ENCODE measurements around the gene ATXN1.
A peak's percentile ranks its signal among the peaks of the same experiment; 100 is the strongest.

The ATXN1 gene

DNA sequence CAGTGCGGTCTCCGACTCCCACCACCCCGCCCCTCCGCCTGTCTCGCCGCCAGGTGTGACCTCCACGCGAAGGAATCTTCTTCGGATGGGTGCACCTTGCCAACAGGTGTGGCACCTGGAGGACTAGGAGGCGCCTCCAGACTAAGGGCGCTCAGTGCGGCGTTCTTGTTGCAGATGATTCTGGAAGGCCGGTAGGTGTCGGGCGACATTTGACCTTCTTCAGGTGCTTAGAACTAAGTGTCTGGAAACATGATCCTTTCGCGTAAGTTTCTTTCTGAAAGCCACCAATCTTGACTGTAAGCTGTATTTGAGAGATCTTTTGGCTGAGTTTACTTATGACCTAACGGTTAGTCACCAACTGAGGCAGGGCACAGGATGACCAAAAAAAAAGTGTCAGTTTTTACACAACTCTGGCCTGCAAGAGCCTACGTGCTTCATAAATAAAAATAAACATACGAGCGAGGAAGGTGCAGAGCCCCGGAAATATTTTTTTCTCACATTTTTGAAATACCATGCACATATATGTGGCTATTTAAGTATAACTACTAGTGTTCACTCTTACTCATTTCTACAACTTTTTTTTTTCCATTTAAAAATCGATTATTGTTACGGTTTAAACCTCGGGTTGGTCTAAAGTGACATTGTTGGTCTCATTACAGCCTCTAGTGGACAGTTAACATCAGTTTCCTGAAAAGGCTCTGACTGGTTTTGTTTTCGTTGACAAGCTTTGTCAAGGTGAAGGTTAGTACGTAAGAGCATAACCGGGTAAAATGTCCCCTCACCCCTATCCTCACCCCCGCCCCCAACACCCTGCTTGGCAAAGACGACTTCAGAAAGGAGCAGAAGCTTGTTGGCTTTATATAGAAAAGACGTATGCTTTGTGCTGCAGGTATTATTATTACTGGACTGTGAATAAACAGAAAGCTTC lies 1.6 kb upstream of the ATXN1 start:
- peak in 1 of 2 donors; percentile 48 for DNase-seq (ENCODE audit: low read depth in 1 of 2, low spot score in 1 of 2)

DNA sequence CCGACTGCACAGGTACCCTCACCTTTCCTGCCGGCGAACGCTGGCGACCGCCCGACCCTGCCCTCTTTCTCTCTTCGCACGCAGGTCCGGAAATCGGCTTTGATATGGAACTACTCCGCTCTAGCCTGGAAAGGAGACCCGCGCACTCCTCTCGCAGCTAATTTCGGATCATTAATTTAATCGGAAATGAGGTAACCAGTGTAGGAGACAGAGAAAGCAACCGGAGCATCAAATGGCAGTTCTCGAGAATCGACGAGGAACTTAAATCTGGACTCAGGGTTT lies 949 bp upstream of the ATXN1 start:
- DNase-seq (ENCODE audit: low read depth in 1 of 2, low spot score in 1 of 2) = no peak

DNA sequence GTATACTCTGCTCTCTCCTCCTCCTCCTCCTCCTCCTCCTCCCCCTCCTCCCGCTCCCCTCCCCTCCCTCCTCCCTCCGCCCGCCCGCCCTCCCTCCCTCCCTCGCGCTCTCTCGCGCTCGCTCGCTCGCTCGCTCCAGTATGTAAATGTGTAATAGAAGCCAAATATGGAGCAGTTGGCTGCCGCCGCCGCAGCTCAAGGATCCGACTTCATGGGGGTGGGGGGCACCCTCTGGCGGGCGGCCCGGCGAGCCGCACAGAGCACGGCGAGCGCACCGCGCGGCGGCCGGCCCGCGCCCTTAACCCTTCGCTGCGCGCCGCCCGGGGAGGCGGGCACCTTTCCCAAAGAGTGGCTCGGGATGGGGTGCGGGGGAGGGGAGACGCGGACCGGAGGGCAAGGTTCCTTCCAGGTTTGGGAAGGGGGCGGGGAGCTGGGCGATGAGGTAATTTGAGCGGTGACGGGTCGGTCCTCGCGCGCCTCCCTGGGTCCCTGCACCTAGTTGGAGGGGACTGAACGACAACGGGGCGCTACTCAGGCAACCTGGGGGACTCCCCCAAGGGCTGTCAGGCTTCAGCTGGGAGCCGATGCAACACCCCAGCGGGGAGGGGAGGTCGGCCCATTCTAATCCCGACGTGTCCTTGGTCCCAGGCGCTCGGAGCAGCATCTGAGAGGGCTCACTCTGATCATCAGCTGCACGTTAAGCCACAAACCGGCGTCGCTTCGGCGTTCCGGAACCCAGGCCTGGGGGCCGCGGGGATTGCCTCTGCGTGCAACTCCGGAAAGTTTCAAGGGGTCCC lies 409 bp upstream of the ATXN1 start:
- DNase-seq (ENCODE audit: low read depth in 1 of 2, low spot score in 1 of 2) = peak; percentile 67 to 72

DNA sequence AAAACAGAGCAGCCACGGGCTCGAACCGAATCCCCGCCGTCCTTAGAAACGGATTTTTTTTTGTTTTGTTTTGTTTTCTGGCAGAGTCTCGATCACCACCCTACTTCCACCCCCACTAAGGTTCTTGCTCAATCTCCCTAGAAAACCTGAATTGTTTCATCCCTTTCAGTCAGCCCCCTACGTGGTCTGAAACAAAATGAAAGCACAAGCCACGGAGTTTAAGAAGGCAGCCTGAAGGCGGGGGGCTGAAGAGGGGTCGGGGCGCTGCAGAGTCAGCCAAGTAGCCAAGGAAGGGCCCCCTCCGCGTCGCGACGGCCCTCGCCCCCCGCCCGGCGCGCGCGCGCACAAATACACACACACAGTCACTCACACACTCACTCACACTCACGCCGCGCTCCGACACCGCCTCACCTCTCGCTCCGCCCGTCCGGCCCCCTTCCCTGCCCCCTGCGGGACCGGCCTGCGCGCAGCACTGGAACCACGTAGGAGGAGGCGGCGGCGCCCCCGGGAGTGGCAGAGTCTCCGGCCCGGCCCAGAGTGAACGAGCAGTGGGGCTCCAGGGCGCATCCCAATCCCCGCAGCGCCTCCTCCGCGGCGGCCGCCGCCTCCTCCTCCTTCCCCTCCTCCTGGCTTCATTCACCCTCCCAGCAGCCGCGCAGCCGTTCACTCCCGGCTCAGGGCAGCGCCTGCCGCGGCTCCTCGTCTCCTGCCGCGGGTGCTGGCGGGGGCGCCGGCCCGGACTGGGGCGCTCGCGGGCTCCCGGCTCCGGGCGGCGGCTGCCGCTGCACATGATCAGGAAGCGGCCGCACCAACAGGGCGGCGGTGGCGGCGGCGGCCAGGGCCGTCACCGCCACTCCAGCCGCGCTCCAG lies 1.4 kb downstream of the ATXN1 start:
- DNase-seq (ENCODE audit: low read depth in 1 of 2, low spot score in 1 of 2) = peak; percentile 48 to 71

DNA sequence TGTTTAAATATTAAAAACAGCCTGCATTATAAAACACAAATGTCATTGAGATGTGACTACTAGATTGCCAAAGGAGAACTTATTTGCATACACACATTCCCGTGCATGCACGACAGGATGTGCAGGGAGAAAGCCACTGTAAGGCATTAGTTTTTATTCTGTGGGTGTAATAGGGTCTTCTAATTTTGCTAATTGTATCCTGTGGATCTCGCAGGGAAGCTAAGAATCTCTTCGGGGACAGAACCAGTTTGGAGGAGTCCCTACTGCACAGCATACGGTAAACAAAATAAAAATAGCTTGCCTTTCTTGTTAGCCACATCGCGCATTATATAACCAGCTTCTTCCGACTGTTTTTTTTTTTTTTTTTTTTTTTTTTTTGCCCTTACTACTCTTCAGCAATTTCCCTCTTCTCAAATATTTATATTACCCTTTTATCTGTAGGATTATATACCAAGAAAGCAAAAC lies 2.0 kb downstream of the ATXN1 start:
- DNase-seq (ENCODE audit: low read depth in 1 of 2, low spot score in 1 of 2) = no peak

DNA sequence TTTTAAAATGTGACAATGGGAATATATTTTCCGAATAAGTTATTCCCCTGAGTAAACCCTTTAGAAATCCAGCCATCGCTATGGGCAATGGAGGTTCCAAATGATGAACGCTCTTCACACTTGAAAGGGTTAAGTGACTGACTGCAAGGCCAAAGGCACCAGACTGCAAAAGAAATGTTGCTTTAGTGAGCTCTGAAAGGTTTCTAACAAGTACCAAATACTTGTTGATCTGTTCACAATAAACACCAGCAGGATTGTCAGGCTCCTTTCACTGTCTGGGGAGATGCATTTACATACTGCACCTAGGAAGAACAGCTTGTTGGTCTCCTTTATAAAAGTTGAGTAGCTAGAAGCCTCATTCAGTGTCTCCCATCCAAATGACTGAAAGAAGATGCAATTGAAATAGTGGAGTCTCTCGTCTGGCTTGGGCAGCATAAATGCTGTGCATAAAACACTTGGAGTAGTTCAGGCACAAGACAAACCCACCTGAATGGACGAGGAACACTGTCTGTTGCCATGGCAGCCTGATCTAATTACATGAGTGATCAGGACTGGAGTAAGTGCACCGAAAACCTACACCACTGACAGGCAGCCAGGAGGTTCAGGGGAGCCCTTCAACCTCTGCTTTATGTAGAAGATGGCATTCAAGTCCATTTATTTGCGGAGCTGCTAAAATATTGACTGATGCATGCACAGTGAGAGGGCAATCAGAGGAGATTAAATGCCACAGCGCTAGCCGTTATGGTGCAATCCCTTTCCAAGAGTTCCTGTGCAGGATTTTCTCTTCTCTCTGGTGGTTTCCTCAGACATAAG lies 2.9 kb downstream of the ATXN1 start:
- DNase-seq (ENCODE audit: low read depth in 1 of 2, low spot score in 1 of 2) = no peak

DNA sequence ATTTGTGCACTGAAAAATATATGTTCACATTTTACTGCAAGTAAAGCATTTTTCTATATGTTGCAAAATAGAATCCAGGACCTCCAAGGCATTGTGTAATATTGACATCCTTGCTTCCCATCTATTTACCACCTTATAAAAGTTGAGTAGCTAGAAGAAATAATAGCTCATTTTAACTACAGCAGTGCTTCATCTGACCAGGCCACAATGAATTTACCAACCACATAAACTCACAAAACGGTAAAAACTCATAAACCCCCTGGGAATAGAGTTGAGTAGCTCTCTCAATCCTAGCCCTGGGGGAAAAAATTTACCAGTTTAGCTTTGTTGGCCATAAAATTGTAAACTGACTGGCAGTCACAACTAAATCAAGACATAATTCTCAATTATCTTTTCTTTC lies 3.9 kb downstream of the ATXN1 start:
- no peak for DNase-seq (ENCODE audit: low read depth in 1 of 2, low spot score in 1 of 2)

DNA sequence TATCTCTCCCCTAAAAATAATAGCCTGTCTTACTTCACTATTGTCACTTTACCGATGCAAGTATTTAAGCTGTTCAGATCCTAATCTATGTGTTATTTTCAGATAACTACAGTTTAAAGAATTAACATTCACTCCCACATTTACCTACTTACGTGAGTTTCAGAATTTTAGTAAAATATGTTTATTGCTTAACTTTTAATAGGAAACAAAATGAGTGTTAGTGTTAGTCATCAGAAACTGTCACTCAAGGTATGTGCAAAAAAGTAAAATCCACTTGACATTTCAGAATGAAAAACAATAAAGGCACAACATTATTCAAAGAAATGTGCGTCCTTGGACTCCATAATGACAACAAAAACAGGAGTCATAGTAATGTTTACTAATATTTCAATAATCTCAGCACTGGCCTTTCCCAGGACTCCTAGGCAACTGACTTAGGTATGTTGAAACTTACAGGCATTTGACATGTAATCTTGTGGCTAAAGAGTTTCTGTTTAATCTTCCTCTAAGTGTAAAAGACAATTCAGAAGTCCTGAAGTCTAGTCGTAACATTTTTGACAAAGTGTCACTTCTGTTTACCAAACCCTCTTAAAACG lies 4.5 kb downstream of the ATXN1 start:
- no peak for DNase-seq (ENCODE audit: low read depth in 1 of 2, low spot score in 1 of 2)

DNA sequence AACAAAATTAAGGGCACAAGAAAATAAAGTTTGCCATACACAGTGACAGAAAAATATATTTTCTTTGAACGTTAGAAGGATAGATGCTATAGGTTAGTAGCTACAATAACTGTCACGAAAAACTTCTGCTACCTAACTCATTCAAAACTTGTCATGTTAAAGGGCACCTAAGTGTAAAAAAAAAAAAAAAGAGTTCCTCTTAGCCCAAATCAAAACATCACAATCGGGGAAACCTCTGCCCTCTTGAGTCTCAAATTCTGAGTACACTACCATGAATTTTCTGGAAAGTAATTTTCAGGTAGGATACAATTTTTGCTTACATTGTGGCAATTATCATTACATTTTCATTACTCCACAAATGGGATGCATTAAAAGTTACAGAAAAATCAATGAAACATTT lies 5.7 kb downstream of the ATXN1 start:
- DNase-seq (ENCODE audit: low read depth in 1 of 2, low spot score in 1 of 2) = no peak

DNA sequence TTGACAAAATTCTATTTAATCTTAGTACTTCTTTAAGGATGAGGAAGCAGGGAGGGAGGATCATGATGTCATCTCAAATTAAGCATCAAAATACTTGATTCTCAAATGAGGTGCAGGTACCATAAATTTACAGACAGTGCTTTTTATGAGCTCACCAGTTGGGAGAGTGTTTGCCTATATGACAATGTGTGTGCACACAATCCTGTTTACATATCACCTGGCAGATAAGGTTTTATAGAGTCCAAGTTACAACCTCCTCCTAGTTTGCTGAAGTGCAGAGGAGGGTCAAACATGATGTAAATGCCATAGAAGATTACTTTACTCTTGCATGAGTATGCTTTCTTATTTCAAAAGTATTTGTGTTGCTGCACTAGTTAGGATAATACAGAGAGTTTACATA lies 6.4 kb downstream of the ATXN1 start:
- DNase-seq (ENCODE audit: low read depth in 1 of 2, low spot score in 1 of 2) = no peak

DNA sequence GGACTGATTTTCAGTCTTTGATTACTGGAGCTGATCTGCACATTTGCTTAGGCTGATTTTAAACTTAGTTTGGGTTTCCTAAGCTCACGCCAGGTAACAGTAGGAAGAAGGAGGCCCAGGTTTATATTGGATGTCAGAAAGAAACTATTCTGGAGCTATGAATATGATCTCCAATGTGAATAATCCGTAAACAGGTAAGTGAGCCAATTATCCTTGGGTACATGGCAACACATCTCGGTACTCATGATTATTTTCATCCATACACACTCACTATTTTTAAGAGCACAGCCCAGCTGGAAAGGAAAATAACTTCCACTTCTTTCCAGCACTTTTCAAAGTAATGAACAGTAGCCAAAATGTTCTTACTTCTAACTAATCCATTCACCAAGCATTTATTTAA lies 7.0 kb downstream of the ATXN1 start:
- no peak for DNase-seq (ENCODE audit: low read depth in 1 of 2, low spot score in 1 of 2)

DNA sequence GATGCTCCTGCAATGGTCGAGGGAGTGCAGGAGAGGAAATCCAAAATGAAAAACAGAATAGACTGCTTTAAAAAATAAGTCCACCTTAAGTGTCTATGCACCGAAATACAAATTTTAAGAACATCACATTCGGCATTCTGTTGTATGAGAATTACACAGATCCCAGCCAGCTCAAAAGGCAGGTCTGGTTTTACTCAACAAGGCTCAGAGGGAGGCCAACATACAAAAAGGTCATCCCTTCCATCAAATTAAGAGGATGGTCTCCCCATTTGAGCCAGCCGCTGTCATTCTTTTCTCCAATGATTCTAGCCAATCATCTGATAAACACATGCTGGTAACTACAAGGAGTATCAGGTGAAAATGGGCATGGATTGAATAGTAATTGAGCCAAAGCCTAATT lies 7.9 kb downstream of the ATXN1 start:
- DNase-seq (ENCODE audit: low read depth in 1 of 2, low spot score in 1 of 2) = no peak

DNA sequence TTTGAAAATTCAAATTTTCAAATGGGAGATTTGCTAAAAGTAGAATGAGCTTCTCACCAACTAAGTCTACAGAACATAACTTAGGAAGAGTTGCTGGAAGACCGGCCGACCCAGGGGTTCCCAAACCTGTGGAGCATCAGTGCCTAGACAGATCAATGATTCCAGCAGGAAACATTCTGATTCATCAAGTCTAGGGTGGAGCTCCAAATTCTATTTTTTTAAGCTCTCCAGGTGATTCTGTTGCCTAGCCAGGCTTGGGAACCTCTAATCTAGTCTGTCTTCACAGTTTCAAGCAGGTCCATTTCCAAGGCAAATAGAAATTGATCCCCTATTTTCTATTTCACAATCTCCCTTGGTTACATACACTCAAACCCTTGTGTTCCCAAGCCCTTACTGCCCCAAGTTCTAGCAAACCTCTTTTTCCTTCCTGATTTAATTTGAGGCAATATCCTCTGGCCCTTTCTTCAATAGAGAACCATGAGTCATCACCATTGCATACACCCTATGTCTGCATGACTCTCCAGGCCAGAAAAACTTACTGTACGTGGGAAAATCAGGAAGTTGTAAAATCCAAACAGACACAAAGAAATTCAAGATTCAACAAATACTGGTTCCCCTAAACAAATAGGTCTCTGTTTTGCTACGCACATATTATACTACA lies 8.9 kb downstream of the ATXN1 start:
- no peak for DNase-seq (ENCODE audit: low read depth in 1 of 2, low spot score in 1 of 2)

DNA sequence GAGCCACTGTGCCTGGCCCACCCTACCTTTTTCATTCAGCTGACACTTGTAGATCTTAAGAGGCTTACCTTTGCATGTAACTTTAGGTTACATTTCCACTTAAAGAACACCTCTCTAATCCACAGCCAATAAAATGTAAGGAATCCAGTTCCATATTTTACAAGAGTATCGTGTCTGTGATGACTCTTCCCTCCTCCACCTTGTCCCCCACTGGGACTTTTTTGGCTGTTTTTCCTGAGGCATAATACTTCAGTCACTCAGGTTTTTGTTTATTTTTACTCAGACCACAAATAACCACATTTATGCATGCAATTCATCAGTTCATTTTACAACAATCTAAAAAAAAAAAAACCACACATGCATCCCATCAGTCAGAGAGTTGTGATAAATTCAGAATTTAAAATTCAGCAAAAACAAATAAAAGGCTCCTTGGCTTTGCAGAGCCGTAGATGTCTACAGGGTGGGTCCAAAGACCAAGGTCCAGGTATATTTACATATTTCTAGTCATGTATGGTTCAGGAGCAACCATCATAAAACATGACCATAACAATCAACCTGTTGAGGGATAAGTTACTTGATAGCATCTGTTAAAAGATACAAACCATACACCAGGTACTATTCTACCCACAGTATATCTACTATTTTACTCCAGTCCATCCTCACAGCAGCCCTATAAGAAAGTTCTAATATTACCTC lies 9.9 kb downstream of the ATXN1 start:
- no peak for DNase-seq (ENCODE audit: low read depth in 1 of 2, low spot score in 1 of 2)

DNA sequence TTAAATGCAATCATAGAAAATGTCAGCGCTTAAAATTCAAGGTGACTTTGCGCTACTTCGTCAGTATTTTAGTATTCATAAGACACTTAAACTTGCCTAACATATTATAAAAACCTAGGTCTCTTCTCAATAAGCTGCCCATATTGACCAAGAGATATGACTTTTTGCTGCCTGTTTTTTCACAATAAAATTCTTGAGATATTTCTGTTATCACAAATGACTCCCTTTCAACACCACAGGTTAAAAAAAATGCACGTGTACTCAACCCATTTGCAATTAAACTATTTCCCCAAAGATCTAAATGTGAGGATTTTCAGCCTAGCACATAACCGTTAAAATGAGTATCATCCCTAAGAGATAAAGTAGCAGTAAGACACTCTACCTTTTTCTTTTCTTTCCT lies 10.7 kb downstream of the ATXN1 start:
- no peak for DNase-seq (ENCODE audit: low read depth in 1 of 2, low spot score in 1 of 2)

DNA sequence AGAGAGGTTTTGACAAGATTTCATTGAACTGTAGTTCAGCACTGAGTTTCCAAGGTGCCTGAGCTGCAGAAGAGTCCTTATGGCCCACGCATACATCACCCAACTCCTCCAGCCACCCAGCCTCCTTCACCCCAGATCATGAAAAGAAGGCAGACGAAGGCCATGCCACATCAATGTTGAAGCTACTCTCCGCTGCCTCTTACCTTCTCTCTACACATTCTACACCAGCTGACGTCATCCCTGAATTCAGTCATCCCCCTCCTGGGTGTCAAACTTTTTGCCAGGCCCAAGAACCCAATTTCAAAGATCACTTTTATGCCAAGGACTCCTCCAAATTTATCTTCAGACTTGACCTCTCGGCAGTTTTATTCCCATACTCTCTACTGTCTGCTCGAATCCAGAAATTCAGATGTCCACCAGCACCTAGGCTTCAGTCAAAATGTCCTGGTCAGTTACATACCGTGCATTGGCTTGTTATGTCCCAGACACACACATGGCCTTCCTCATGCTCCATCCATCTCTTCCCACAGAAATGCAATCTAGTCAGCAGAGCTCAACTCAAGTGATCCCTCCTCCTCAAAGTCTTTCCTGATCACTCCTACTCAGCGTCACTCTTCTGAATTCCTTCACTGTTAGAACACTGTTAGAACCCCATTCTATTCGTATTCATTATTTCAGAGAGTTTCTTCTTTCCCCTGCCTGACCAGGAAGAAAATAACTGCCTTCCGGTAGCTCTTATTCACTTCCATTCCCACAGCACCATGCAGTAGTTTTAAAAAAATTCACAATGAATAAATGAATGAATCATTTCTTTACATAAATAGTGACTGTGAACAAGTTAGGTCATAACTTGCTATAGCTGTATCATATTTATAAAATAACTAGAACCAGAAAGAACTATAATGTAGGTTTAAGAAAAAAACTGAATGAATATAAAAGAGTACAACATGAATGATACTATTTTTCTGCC lies 11.5 kb downstream of the ATXN1 start:
- DNase-seq (ENCODE audit: low read depth in 1 of 2, low spot score in 1 of 2) = no peak

DNA sequence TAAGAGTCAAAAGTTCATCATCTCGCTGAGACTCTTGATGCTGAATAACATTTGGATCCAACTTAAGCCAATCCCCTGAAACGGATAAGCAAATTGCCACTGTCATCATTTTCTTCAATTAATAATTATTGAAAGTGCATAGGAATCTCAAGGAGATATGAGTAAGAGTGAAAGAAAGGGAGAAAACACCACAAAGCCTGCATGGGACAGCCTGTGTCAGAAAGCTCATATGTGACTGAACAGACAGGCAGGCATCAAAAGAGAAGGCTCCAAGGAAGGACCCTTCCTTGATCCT lies 13.3 kb downstream of the ATXN1 start:
- DNase-seq (ENCODE audit: low read depth in 1 of 2, low spot score in 1 of 2) = no peak

Measured in activated T-helper 1 cell treated with anti-CD3 and anti-CD28 coated beads, Interleukin-2, amount 50 U/mL, for 16 hours (primary cell).